CMK (cell line): ENCODE measurements around the gene TBC1D24.

Source experiments
- DNase-seq: peaks from one replicate; pipeline ENCODE4 v3.0.0-alpha.2; 2010; ENCODE audit warnings: low read depth

The TBC1D24 gene

DNA sequence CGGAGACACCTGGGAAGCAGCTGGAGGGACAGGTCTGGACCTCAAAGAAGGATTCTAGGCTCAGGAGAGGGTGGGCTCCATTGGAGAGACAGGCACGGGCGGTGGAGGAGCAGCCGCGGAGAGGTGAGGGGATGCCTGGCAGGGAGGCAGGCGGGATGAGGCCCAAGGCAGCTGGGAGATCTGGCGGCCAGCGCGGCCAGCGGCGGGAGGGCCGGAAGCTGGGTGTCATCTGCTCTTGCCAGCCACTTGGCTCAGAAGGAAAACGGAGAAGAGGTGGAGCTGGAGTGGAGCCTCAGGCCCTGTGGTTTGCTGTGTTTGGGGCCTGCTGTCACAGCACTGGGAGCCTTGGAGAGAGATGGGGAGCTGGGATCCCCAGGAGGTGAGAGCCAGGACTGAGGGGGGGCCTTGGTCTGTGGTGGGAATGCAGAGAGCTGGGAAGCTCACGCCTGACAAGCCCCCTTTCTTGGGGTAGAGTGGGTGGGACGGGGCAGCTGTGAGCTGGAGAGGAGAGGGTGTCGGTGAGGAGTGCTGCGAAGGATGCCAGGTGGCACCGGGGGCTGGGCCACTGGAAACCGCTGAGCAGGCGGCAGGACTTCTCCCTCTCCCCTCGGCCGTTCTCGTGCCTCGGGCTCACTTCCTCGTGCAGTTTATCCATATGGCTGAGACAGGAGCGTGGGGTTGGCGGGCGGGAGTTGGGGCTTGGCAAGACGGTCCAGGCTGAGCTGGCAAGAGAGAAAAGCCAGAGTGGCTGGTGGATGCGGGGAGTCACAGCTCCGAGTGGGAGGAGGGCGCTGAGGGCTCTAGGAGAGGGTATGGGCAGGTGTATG is 8.0 kb downstream of the TBC1D24 start:
- DNase-seq: no peak

GRCh38 chr16:2483939-2484897 is 9.3 kb downstream of the TBC1D24 start:
- no peak for DNase-seq

GRCh38 chr16:2484898-2485508 is 10.1 kb downstream of the TBC1D24 start:
- DNase-seq: no peak

GRCh38 chr16:2485811-2486507 is 11.0 kb downstream of the TBC1D24 start:
- no peak for DNase-seq

DNA sequence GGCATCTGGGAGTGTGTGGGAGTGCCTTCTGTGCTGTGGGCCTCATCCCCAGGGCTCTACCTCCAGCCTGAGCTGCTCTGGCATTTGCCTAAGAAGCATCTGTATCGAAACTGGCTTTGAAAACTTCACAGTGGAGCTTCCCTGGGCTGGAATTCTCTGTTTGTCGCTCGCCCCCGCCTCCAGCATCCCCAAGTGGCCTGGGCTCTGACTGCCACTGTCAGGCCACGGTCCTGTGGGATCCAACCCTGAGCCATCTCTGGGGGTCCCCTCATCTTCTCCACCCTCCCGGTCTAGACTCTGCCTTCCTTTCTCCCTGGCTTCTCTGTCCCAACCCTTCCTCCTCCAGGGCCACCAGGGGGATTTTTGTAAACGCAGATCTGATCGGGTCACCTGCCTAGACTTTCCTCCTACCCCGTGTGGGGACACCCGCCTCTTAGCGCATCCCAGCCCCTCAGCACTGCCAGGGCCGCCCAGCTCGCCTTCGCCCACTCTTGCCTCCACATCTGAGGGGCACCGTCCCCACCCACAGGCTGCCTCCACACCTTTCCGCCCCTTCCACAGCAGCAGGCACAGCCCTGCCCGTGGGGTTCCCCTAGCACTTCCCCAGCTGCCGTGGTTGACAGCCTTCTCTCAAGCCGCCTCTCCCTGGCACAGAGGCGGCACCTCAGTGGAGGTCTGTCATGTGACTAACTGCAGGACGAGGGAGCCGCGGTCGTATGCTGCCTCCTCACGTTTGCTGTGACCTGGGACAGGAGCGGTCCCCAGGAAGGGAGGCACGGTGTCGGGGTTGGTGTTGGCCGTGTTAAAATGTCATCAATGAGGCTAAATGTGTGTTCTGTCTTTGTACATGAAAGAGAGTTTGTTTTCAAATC is 12.0 kb downstream of the TBC1D24 start:
- DNase-seq: no peak

DNA sequence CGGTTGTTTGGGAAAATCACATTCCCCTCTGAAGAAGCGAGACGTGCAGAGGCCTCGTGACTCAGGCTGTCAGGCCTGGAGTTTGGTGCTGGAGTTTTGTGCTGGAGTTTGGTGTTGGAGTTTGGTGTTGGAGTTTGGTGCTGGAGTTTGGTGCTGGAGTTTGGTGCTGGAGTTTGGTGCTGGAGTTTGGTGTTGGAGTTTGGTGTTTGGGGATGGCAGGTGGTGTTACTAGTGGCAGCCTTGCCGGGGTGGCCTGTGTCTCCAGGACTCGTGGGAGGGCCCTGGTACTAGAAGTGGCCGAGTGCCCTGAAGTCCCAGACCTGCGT is 12.6 kb downstream of the TBC1D24 start:
- DNase-seq: no peak

DNA sequence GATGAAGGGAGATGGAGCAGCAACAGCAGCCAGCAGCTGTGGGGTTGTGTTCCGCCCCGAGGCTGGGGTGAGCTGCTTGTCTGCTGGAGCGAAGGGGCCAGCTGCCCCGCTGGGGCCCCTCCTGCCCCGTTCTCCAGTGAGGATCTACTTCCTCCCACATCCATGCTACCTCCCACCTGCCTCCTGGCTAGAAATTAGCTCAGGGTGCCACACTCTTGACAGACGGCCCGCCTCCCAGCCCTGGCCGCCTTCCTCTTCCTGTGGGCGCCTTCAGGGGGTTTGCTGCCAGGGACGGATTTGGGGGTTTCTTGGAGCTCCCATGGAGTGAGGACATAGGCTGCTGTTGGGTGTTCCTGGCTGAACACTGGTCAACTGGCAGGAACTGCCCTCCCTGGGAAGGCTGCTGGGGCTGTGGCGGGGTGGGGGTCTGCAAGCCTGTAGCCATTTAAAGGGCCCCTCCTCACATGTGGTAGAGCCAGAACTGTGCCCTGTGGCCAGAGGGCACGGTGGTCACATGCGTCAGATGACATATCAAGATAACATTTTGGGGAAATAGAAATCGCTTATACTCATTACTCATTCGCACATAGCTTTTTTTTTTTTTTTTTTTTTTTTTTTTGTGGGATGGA is 13.1 kb downstream of the TBC1D24 start:
- DNase-seq: no peak

GRCh38 chr16:2489581-2489980 is 14.7 kb downstream of the TBC1D24 start:
- no peak for DNase-seq

GRCh38 chr16:2490190-2491105 is 15.5 kb downstream of the TBC1D24 start:
- no peak for DNase-seq

DNA sequence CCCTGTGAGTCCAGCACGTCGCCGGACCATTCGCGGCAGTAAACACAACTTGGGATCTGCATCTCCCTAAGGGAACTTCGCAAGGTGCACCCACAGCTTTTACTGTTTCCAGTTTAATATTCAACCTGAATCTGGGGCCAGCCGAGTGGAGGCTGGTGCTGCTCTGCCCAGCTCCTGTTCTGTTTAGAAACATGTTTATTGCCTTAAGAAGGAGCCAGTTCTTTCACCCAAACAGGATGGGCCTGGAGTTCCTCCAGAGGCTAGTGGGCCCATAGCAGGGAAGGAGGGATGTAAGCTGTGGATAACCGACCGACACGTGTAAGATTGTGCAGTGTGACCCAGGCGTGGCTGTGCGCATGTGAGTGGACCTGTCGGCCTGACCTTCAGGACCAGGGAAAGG is 17.4 kb downstream of the TBC1D24 start:
- DNase-seq: no peak

GRCh38 chr16:2493605-2494004 is 18.7 kb downstream of the TBC1D24 start:
- DNase-seq: no peak

- DNase-seq: no peak
These were observed 19.7 kb downstream of the TBC1D24 start for GRCh38 chr16:2494616-2495015.

GRCh38 chr16:2495041-2495440 is 20.1 kb downstream of the TBC1D24 start:
- no peak for DNase-seq

- DNase-seq: no peak
These were observed 21.5 kb downstream of the TBC1D24 start for GRCh38 chr16:2496223-2497115.

DNA sequence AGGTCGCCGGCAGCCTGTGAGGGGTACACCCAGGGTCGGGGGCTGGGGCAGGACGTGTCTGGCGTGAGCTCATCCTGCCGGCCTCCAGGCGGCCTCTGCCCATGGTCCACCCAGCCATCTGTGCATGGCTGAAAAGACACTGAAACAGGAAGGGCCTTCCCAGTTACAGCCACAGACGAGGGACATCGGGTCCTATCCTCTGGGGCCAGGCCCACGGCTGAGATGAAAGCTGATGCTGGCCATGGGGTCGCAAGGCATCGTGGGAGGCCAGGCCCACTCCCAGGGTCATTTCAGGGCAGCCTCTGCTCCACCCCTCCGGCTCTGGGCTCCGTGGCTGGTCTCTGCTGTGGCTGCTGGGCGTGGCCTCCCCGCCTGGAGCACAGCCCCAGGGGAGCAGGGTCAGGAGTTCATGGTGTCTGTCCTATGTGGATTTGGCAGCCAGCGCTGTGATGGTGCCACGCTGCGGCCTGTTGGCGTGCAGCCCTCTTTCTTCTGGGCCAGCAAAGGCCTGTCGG is 22.2 kb downstream of the TBC1D24 start:
- DNase-seq: no peak

DNA sequence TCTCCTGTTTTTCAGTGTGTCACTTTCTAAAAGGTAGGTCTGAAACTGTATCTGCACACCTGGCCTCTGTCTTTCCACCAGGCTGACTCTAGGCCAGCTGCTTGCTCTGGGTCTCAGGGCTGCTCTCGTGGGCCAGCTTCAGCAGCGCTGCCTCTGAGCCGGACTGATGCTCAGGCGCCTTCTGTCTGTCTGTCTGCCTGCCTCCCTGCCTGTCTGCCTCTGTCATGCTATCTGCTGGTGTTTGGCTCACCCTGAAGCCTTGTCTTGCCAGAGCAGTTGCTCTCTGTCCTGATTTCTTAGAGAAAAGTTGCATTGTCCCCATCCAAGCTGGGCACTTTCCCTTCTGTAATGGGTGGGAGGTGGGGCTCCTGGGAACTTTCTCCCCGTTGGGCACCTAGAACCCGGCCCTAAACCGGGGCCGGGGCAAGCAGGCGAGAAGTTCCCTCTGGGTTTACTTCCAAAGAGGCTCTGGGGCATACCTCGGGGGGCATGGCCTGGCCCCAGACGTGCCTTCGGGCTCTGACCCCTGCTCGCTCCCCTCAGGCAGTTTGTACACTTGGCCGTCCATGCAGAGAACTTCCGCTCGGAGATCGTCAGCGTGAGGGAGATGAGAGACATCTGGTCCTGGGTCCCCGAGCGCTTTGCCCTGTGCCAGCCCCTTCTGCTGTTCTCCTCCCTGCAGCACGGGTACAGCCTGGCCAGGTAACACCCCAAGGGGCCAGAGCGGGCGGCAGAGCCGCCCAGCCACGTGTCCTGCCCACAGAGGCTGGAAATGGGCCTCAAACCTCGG is 23.0 kb downstream of the TBC1D24 start:
- DNase-seq: no peak

GRCh38 chr16:2498531-2499253 is 23.8 kb downstream of the TBC1D24 start:
- no peak for DNase-seq
